Measurements from ENCODE around the gene DYNC1LI1.

- TF ChIP-seq CTCF (IDR thresholded peaks at IDR 0.05; ENCODE audit: poor library complexity) (no peak), EZH2phosphoT487 (IDR thresholded peaks at IDR 0.05; ENCODE audit: low read depth, severe bottlenecking, unreplicated experiment) (no peak)
Measured at GRCh38 chr3:32614956-32615355, 44.3 kb upstream of the DYNC1LI1 start.

Measured in hepatocyte (in vitro differentiated cells).